Neural crest cell (in vitro differentiated cells): Measurements from ENCODE around the gene PGM5. TPM values are rescaled to one million over a fixed set of nuclear protein-coding genes. Genes with fewer than 3 reads are reported as not detected.

ENCODE experiments used
- DNase-seq: peaks from one replicate; pipeline ENCODE4 v3.0.0; 2021; ENCODE audit warnings: low read depth, mixed read lengths, low spot score
- H3K27ac Mint-ChIP-seq: one replicate; pipeline ENCODE4 v1.8.0; 2021; ENCODE audit warnings: mild to moderate bottlenecking, mixed read lengths; ENCODE audit not compliant: unreplicated experiment
- H3K27me3 Mint-ChIP-seq: 2 replicates; pipeline ENCODE4 v1.8.0; 2021; ENCODE audit warnings: low read depth, mild to moderate bottlenecking, mixed read lengths
- H3K36me3 Mint-ChIP-seq: 2 replicates; pipeline ENCODE4 v1.8.0; 2021; ENCODE audit warnings: low read depth, mild to moderate bottlenecking, mixed read lengths
- H3K4me1 Mint-ChIP-seq: 2 replicates; pipeline ENCODE4 v1.8.0; 2021; ENCODE audit warnings: mixed read lengths
- H3K4me3 Mint-ChIP-seq: one replicate; pipeline ENCODE4 v1.8.0; 2021; ENCODE audit warnings: mild to moderate bottlenecking, mixed read lengths
- H3K9me3 Mint-ChIP-seq: 2 replicates; pipeline ENCODE4 v1.8.0; 2021; ENCODE audit warnings: mixed read lengths
- total RNA-seq: library from RNA; stranded (reverse); gene quantifications from 2 replicates; pipeline ENCODE4 v1.2.1, GENCODE V29; 2021
- TF ChIP-seq, protein P1 (sequence below): fragments of 200-600 bp; sonication (generic); conservative IDR thresholded peaks from 2 replicates; pipeline ENCODE4 v1.5.0; 2021; ENCODE audit warnings: antibody characterized with exemption, mild to moderate bottlenecking

Gene PGM5
- total RNA-seq, 1 donor from 2014 or later, result 0.16 TPM

DNA sequence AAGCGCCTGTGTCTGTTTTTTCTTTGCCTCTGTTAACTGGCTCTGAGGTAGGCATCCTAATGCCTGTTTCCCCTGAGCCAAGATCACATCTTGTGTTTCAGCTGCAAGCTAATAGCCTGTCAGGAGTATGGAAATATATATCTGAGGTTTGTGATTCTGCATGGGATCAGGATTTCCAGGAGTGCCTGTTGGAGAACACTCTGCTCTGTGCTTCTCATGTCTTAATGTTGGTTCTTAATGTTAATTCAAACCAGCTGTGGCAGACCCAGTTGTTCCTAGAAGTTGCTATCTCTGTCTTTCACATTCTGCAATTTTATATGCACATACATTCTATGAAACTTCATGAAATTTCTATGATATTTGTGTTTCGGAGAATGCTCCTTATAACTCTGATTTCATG lies 72.1 kb downstream of the PGM5 start:
- Mint-ChIP-seq H3K4me3 (no peak overlapping the region), H3K27ac (no peak overlapping the region), H3K4me1 (no peaks in the 10 kb centered on the region)

DNA sequence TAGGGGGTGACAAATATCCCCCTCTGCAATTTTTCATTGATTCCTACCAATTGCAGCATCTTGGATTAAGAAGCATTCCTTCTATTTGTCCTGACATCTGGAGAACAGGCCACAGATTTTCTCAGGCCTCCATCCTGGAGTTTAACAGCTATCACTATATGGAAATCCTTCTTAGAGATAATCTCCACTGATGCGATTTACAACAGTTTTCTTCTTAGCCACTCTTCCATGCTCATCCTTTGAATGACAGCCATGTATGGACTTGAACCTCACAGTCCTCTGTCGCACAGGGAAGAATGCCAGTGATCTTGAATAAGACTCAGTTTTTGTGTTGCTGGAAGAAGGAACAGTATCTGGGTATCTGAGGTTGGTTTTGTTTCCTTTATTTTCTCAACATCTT lies 73.2 kb downstream of the PGM5 start:
- H3K27ac Mint-ChIP-seq, result no peak overlapping the region

More for the DNA sequence above, 72.1 kb downstream of the PGM5 start:
- Mint-ChIP-seq H3K27me3 (peaks cover 71% of the 10 kb centered on the region), H3K9me3 (peaks cover 2% of the 10 kb centered on the region), H3K36me3 (no peaks in the 10 kb centered on the region)
- TF ChIP-seq, protein P1, sequence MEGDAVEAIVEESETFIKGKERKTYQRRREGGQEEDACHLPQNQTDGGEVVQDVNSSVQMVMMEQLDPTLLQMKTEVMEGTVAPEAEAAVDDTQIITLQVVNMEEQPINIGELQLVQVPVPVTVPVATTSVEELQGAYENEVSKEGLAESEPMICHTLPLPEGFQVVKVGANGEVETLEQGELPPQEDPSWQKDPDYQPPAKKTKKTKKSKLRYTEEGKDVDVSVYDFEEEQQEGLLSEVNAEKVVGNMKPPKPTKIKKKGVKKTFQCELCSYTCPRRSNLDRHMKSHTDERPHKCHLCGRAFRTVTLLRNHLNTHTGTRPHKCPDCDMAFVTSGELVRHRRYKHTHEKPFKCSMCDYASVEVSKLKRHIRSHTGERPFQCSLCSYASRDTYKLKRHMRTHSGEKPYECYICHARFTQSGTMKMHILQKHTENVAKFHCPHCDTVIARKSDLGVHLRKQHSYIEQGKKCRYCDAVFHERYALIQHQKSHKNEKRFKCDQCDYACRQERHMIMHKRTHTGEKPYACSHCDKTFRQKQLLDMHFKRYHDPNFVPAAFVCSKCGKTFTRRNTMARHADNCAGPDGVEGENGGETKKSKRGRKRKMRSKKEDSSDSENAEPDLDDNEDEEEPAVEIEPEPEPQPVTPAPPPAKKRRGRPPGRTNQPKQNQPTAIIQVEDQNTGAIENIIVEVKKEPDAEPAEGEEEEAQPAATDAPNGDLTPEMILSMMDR, result no peak
- DNase-seq, result no peak

DNA sequence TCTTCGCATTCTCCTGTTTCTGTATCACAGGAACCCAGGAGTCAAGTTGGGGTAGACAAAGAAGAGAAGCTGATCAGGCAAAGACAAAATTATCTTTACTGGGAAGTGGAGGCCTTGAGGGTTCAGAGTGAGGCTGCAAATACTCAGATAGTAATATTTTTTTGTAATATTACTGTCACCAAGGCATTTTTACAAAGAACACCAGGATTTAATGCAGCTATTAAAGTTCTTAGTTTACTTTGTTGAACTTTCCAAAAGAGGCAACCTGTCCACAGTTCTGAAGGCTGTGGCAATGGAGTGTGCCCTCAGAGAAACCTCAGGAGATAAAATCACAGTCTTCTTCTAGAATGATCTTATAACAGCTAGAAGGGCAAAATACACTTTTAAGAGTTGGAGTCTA lies 74.9 kb downstream of the PGM5 start:
- Mint-ChIP-seq H3K36me3 (no peaks in the 10 kb centered on the region), H3K9me3 (no peaks in the 10 kb centered on the region), H3K27ac (no peak overlapping the region), H3K4me3 (no peak overlapping the region), H3K27me3 (peaks cover 58% of the 10 kb centered on the region), H3K4me1 (no peaks in the 10 kb centered on the region)
- TF ChIP-seq, protein P1, result no peak
- DNase-seq, result no peak

More for the DNA sequence above, 73.2 kb downstream of the PGM5 start:
- TF ChIP-seq, protein P1, result no peak
- Mint-ChIP-seq H3K27me3 (peaks cover 60% of the 10 kb centered on the region), H3K36me3 (no peaks in the 10 kb centered on the region), H3K4me3 (no peak overlapping the region), H3K9me3 (no peaks in the 10 kb centered on the region), H3K4me1 (no peaks in the 10 kb centered on the region)
- DNase-seq, result no peak

DNA sequence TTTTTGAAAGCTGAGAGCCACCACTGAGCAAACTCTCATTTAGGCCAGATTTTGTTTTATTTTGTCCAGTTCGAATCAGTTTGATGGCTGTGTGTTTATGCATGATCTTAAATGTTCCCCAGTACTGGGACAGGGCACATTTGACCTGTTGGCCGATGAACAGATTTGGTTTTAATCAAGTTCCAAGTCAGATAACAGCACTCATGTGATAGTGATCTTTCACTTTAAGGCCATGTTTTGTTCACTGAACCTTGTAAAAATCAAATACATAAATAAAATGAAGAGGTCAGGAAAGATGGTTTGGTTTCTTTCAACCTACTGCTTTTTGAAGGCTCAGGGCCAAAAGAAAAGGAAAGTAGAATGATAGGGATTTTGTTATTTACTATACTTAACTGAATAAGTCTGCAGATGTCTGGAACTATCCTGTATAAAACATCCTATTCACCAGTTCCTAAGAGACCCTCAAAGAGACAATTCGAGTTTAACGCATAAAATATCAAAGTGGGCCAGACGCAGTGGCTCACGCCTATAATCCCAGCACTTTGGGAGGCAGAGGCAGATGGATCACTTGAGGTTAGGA lies 77.2 kb downstream of the PGM5 start:
- Mint-ChIP-seq H3K4me3 (no peak overlapping the region), H3K4me1 (no peaks in the 10 kb centered on the region), H3K9me3 (no peaks in the 10 kb centered on the region), H3K27ac (no peak overlapping the region), H3K36me3 (no peaks in the 10 kb centered on the region), H3K27me3 (peaks cover 56% of the 10 kb centered on the region)
- TF ChIP-seq, protein P1, result no peak
- no peak for DNase-seq

DNA sequence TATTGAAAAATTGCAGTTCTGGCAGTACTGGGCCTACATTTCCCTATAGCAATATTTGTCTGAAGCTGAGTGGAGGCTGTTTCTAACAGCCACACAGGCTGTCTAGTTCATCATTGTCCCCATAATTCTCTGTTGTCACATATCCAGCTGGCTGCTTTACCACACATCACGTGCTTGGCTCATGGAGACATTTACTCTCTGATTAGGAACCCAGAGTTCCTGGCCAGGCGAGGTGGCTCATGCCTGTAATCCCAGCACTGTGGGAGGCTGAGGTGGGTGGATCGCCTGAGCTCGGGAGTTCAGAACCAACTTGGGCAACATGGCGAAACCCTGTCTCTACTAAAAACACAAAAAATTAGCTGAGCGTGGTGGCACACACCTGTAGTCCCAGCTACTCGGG lies 81.4 kb downstream of the PGM5 start:
- peaks cover 4% of the 10 kb centered on the region for H3K9me3 Mint-ChIP-seq
- no peak for DNase-seq
- TF ChIP-seq, protein P1, result no peak
- H3K4me1 Mint-ChIP-seq, result no peaks in the 10 kb centered on the region
- H3K27ac Mint-ChIP-seq, result no peak overlapping the region
- no peak overlapping the region for H3K4me3 Mint-ChIP-seq
- H3K36me3 Mint-ChIP-seq, result no peaks in the 10 kb centered on the region
- peaks cover 49% of the 10 kb centered on the region for H3K27me3 Mint-ChIP-seq
